PFSK-1 (cell line): ENCODE measurements around the gene SEPTIN10.

ENCODE experiments used
- POLR2AphosphoS5 ChIP-seq: IDR thresholded peaks from 2 replicates; pipeline ENCODE4 v1.6.1; 2012; ENCODE audit warnings: low read depth, mild to moderate bottlenecking, control low read depth, low read length, moderate library complexity
- TF ChIP-seq, protein P1 (sequence below), 2 experiments: IDR thresholded peaks; 2 replicates each; pipeline versions ENCODE4 v1.6.1 to v1.8.0; 2011 to 2012; ENCODE audit warnings: low read depth in 2 of 2, low read length in 2 of 2, control low read depth in 1 of 2, inconsistent platforms in 1 of 2, mild to moderate bottlenecking in 1 of 2, moderate library complexity in 1 of 2; ENCODE audit not compliant: insufficient read depth in 1 of 2

DNA sequence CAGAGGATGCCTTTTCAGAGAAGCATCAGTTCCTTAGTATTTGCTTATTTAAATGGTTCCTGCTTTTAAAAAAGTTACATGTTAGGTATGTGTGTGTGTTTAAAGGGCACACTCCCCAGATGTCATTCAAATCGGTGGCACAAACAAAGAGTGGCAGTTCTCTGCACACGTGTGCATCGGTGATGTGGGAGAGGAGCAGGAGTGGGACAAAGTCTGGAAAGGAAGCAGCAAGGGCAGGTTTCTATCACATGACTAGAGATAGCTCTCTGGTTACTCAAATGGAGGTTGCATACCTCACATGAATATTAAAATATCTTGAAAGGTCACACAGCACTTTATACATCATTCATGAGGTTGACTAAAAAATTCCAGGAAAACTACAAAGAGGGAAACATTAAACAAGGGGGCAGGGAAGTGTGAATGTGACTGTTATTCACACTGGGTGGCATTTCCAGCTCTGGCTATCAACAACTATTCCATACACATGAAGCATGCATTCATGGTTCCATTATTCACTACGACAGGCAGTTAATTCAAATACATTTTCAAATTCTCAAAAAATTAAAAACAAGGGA is 64.7 kb downstream of the SEPTIN10 start:
- TF ChIP-seq, protein P1, sequence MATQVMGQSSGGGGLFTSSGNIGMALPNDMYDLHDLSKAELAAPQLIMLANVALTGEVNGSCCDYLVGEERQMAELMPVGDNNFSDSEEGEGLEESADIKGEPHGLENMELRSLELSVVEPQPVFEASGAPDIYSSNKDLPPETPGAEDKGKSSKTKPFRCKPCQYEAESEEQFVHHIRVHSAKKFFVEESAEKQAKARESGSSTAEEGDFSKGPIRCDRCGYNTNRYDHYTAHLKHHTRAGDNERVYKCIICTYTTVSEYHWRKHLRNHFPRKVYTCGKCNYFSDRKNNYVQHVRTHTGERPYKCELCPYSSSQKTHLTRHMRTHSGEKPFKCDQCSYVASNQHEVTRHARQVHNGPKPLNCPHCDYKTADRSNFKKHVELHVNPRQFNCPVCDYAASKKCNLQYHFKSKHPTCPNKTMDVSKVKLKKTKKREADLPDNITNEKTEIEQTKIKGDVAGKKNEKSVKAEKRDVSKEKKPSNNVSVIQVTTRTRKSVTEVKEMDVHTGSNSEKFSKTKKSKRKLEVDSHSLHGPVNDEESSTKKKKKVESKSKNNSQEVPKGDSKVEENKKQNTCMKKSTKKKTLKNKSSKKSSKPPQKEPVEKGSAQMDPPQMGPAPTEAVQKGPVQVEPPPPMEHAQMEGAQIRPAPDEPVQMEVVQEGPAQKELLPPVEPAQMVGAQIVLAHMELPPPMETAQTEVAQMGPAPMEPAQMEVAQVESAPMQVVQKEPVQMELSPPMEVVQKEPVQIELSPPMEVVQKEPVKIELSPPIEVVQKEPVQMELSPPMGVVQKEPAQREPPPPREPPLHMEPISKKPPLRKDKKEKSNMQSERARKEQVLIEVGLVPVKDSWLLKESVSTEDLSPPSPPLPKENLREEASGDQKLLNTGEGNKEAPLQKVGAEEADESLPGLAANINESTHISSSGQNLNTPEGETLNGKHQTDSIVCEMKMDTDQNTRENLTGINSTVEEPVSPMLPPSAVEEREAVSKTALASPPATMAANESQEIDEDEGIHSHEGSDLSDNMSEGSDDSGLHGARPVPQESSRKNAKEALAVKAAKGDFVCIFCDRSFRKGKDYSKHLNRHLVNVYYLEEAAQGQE (IDR thresholded peaks at IDR 0.05; ENCODE audit: insufficient read depth in 1 of 2, low read depth in 2 of 2, low read length in 2 of 2): no peak
- no peak for TF ChIP-seq POLR2AphosphoS5
